Stimulated activated CD8-positive, alpha-beta memory T cell treated with anti-CD3 and anti-CD28 coated beads, Interleukin-4, amount 100 ng/mL, for 1 hour (primary cell): ENCODE results near the gene STX19.

Experiments
- DNase-seq, 2 donors: peaks; one replicate each; pipeline ENCODE4 v3.0.0-alpha.2; 2020; ENCODE audit warnings: low read depth in 2 of 2, low spot score in 1 of 2

The STX19 gene

DNA sequence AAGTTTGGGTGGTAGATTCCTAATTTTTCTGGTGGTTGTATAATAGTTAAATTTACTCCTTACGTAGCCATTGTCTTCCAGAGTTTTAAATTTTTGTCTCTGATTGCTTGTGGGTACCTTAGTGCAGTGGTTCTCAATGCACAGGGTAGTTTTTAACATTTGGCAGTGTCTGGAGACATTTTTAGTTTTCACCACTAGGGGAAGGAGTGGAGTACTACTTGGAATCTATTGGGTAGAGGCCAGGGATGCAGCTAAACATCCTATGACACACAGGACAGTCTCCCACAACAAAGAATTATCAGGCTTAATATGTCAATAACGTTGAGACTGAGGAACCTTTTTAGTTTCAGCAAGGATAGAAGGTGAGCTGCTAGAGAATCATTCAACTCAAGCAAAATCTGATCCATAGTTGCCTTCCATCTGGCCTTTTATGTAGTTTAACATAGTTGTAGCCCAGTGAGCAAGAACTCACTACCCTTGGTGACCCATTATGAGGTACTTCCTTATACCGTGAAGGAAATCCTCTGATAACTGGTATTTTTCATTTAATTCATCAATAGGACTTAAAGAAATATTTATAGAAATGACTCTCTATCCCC is 8.6 kb upstream of the STX19 start:
- no peak for DNase-seq

DNA sequence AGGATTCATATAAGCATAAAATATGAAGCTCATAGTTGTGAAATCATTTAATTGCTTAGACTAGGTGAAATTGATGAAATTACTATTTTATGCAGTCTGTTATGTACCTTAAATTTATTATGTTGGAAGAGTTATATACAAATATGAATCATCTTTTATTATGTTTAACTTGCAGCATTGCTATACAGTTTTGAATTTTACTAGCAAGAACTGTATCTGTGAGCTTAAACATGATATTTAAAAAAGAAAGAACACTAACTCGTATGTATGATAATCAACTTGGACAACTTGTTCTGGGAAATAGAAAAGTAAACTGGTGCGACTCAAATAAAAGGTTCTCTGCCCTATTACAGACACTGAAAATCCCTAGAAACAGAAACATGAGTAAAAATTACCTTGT is 1.8 kb downstream of the STX19 start:
- no peak for DNase-seq

DNA sequence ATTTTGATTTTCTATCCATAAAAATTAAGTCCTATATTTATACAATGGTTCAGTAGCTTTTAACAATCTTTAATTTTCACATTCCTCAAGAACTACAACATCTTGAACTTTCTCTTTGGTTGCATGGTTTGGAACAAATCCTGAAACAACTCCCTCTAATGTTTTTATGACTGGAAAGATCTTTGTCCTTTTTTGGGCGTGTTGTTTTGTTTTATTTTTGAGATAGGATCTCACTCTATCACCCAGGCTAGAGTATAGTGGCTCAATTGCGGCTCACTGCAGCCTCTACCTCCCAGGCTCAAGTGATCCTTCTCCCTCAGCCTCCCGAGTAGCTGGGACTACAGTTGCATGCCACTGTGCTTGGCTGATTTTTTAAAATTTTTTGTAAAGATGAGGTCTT is 4.0 kb downstream of the STX19 start:
- DNase-seq, result no peak

DNA sequence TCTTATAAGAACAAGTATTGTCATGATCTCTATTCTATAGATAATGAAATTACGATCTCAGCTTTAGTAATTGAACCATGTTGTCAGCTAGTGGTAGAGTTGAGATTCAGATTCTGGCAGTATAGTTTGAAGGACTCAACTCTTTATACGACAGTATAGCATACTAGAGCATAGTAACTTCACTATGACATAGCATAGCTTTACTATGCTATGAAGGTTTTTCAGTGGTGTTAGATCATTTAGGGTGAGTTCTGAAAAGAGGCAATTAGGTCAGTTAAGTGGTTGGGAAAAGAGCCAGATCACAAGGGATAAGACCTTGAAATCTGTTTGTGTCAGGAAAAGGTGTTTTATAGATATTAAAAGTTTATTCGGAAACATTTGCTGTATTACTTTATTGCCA is 8.1 kb downstream of the STX19 start:
- no peak for DNase-seq

DNA sequence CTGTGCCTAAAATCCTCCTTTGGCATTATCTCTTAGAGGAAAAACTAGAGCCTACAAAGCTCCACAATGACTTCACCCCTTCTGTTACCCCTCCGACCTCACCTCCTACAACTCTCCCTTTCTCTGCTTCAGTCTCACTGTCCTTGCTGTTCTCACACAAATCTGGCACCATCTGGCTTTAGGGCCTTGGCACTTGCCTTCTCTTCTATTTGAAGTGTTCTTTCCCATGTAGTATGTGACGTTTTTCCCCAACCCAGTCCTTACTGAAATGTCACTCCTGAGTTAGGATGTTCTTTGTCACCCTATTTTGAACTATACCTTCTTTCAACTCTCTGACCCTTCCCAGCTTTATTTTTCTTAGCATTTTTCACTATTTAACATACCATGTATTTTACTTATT is 8.7 kb downstream of the STX19 start:
- no peak for DNase-seq

DNA sequence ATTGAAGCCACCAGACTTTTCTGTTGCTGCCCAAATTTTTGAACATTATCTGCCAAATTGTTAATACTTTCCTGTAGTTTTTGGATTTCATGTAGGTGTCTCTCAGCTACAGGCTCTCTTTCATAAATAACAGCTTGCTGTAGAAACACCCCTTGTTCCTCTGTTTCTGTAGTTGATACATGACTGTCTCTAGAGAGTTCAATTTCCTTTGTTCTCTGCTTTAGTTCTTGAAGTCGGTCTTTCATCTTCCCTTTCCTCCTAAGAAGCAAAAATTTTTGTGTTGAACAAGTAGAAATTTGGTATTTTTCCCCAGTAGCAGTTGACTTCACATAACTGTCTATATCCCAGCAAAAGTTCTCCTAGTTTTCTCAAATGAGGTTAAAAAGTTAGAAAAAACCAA is 13.4 kb downstream of the STX19 start:
- no peak for DNase-seq

DNA sequence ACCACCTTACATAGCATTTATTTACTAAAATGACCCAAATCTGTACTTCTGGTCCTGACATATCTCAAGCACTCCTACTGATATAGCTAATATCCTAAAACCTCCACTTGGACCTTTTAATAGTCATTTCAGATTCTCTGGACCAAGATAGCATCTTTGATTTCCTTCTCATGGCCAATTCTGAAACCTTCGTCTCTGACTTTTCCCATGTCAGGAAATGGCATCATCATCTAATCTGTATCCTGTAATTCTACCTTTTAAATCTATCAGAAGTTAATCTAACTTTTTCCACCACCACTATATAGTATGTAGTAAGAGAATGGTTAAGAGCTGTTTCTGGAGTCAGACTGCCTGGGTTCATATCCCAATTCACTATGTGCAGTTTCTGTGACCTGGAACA is 16.2 kb downstream of the STX19 start:
- no peak for DNase-seq

DNA sequence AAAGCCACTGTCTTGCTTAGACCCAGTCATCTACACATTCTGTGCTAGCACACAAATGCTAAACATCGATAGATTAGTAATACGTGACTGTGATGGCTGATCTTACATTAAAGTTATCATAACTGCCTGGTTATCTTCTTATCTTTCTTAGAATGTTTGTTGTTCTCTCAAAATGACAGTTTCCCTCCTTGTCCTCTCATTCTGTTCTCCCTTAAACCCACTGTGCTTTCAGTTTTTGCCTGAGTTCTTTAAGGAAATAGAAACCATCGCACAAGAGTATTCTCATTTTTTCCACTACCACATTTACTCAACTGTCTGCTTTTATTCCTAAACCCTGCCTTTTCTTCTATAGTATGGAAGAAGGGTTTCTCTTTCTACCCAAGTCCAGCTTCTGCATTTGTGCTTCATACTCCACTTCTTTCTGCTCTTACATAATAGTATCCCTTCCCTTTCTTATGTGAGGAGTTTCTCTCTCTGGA is 17.1 kb downstream of the STX19 start:
- DNase-seq, result no peak

DNA sequence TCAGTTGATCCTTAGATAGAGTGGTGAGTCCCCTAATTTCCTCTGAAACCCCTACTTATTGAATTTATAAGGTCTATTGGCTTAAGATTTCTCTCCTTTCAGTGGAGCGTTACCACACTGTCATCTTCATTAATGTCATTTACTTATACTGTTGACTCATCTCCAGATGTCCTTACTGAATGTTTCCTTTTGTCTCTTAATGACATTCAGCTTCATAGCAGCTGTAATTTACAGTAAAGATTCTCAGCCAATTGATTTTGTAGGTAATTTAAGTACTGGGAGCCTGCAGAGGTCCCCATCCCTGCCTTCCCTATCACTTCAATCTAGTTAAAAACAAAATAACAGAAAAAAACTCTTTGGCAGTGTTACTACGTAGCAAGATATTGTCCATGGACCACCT is 18.8 kb downstream of the STX19 start:
- no peak for DNase-seq

DNA sequence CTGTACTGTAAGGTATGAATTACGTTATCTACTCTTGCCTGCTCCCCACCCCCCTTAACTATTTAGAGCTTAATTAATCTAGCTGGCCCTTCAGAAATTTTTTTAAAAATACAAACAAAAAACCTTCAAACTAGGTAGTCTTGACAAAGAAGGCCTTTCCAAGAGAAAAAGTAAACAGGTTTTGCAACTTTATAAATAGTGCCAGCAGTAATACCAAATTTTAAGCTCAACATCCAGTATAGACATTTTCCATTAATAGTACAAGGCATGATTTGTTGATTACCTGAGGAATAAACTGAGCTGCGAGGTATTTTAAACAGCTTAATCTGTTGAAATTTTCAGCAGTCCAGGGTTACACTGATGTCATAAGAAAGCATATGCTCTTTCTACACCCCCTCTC is 20.1 kb downstream of the STX19 start:
- no peak for DNase-seq

DNA sequence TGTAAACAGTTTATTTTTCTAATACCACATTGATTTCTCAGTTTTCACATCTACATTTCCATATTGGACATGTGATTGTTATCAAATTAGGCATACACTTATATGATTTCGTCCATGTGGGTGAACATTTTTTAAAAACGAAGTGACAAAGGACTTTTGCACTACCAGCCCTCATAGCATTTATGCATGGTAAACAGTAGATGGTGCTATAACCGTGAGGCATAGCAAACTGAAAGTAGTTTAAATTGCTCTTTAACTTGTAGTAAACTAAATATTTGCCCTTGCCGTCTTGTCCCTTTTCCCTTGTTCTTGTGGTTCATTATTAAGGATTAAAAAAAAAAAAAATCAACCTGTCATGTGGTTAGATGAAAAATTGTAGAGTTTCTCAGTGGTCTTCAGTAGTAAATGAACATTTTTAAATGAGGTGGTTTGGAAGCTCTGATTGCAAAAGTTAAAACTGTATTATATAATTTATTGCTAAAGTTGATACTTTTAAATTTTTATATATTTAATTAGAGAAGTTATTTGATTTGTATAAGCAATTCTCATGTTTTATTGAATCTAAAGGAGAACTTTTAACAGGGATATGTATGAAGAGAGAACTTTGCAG is 24.0 kb downstream of the STX19 start:
- DNase-seq, result no peak

DNA sequence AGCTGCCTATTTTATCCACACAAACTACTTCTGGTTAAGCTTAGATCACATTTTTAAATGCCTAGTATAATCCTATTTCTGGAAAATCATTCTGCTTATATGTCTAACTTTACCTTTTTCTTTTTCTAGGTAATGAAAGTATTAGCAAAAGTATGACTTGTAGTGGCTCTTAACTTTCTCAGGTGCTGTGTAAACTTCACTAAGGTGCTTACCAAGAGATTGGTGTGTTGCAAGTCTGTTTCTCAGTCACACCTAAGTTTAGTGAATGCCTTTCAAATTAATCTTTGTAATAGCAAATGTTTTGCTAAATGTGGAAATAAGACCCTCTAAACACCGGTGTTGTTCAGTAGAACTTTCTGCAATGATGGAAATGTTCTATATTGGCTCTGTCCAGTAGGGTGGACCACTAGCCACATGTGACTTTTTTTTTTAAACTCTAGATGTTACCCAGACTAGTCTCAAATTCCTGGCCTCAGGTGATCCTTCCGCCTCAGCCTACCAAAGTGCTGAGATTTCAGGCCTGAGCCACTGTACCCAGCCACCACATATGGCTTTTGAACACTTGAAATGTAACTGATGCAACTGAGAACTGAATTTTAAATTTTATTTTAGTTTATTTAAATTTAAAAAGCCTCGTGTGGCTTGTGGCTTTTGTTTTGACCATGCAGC is 26.4 kb downstream of the STX19 start:
- DNase-seq, result no peak

DNA sequence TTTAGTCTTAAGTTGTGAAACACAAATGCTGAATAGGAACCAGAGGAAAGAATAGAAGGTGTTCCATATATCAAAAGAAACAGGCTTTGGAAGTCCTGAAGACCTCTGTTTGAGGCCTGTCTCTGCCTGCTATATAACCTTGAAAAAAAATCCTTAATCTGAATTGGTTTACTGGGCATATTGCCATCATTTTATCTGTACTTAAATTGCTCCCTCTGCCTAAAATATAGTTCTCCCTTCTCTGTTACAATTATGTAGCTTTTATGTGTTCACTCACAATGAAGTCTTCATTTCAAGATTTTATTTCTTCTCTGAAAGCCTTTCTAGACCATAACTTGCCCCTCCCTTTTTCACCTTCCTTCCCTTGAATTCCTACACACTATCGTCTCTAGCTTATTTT is 27.2 kb downstream of the STX19 start:
- DNase-seq, result no peak

DNA sequence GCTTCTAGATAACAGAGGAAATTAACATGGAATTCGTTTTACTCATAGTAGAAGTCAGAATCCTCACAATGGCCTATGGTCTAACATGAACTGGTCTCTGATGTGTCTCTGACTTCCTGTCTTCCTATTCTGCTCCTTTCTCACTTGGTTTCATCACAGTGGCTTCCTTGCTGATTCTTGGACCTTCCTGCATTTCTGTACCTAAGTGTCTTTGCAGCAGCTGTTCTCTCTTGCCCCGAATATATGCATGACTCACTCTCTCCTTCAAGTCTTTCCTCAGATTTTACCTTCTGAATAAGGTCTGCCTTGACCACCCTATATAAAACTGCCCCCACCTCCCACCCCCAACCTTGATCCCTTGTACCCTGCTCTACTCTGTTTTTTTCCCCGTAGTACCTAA is 34.3 kb downstream of the STX19 start:
- DNase-seq, result no peak

DNA sequence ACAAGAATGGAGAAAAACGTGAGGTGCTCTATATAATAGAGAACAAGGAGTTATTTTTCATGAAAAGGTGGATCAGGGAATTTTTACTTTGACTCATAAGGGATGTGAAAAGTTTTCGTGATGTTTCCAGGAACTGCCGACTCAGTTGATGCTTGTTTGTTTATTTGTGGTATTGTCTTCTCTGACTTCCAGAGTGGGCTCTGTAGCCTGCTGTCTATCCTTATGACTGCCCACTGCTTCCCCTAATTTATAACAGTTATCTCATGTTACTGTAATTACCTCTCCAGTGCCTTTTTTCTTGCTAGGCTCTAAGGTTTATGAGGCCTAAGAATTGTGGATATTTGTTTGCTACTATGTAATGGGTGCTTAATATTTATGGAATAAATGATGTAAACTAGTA is 36.2 kb downstream of the STX19 start:
- DNase-seq, result no peak

DNA sequence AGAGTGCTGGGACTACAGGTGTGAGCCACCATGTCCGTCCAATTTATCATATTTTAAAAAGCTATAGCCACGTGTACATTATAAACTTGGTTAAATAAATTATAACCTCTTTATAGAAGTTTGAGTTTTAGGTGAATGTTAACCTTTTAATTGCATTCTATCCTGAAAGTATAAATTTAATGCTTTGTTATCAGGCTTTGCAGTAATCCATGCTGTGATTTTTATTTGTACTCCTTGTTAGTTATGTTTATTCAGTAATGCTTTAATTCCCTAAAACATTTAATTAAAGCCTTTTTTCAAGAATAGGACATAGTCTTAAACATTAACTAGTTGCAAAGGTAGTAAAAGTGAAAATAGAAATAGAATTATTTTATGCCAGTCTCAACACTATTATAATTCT is 36.8 kb downstream of the STX19 start:
- DNase-seq, result no peak

DNA sequence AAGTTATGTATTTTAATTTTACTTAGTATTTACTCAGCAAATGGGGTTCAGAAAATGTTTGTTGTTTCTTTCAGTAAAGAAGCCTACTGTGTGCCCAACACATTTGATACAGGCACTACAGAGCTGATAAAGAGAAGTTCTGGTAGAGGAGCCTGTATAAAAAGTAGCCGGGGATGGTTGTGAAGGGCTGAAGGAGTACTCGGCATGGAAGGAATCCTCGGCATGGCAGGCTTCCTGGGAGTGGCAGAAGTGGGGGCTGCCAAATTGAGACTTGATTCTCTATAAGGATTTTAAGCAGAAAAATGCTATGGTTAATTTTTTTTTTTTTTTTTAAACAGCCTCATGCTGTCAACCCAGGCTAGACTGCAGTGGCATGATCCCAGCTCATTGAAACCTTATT is 39.2 kb downstream of the STX19 start:
- no peak for DNase-seq

DNA sequence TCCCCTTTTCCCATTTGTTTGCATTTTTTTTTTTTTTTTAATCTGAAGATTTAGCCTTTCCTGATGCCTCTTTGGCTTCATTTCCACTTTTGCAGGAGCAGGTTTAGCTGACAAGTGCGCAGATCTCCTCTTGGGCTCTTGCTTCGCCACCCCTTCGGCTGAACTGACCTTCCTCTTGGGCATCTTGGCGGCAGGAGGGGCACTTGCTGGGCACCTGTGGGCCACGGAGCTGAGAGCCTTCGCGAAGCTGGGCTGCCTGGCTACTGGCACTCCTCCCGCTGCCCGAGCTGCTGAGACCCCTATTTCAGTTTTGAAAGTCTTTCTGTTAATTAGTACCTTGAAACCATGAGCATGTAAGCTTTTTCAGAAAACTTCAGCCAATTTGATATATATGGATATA is 39.6 kb downstream of the STX19 start:
- DNase-seq, result no peak

DNA sequence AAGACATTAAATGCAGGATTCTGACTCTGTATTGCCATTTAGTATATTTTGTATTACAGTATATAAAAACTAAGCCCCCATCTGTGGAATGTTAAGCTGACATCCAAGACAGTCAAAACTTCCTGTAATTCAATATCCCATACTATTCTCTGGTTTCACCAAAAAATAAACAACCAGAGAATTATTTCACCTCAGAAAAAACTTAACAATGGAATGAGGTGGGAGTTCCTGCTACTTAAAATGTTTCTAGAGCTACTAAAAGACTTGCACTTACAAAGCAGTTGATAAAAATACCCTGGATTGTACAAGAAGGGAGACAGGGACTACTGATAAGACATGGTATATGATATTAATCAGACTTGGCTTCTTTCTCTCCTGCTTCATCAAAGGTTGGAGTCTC is 40.1 kb downstream of the STX19 start:
- no peak for DNase-seq

DNA sequence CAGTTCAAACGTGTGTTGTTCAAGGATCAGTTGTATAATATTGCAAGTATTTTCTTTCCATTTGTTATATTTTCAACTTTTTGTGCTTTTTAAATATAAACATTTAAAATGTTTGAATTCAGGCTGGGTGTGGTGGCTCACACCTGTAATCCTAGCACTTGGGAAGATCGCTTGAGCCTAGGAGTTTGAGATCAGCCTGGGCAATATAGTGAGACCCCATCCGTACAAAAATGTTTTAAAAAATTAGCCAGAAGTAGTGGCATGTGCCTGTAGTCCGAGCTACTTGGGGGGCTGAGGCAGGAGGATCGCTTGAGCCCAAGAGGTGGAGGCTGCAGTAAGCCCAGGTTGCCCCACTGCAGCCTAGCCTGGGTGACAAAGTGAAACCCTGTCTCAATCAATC is 43.8 kb downstream of the STX19 start:
- no peak for DNase-seq

DNA sequence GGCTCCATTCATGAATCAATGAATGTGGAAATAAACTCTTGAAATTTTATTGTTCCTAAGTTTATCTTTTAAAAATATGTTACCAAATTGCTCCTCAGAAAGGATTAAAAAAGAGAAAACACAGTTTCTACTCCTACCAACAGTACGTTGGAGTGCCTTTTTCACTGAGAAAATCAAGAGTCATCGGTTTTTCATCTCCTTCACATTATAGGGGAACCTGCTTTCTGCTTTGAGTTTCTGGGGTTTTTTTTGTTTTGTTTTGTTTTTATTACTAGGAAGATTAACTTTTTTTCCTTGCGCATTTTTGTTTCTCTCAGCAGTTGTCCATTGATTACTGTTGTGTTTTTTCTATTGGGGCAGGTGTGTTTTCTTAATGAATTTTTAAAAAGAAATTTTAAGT is 45.0 kb downstream of the STX19 start:
- DNase-seq, result no peak

DNA sequence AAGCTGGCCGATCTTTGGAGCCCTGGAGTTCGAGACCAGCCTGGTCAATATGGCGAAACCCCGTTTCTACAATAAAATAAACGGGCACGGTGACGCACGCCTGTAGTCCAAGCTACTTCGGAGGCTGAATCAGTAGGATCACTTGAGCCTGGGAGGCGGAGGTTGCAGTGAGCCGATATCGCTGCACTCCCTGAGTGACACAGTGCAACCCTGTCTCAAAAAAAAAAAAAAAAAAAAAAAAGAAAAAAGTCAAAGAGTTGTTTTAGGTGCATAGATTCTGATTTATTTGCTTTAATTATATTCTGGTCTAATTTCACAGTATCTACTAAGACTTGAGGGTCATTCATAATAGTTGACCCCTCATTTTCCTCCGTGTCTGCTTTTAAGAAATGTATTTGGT is 46.7 kb downstream of the STX19 start:
- DNase-seq, result no peak
